ENCODE data around the gene CD101. TPM values are rescaled to one million over a fixed set of nuclear protein-coding genes. Genes with fewer than 3 reads are reported as not detected.

The CD101 gene
- total RNA-seq, 1 experiment from 2014 or later = 1.2 TPM

GRCh38 chr1:116986421-116987255 is 14.9 kb upstream of the CD101 start:
- Histone ChIP-seq H3K4me1 (ENCODE audit: control insufficient read depth in 1 of 2, insufficient read depth in 2 of 2, low read length in 2 of 2) (peaks cover 0 to 3% of the 10 kb centered on the region in 2 experiments; a peak in 1 of 4 replicates), H3K79me2 (ENCODE audit: insufficient read depth, low read length) (no peaks in the 10 kb centered on the region), H3K27ac (ENCODE audit: low read depth, low read length) (no peak overlapping the region), H3K4me2 (ENCODE audit: low read length) (no peak overlapping the region), H3K36me3 (ENCODE audit: control insufficient read depth in 1 of 2, insufficient read depth in 2 of 2, low read length in 2 of 2) (peaks cover 0 to 2% of the 10 kb centered on the region in 2 experiments; a peak in 1 of 4 replicates), H2AFZ (ENCODE audit: low read depth, low read length, poor library complexity, severe bottlenecking) (no peak overlapping the region), H3K9me2 (ENCODE audit: insufficient read depth) (no peaks in the 10 kb centered on the region), H4K20me1 (ENCODE audit: insufficient read depth) (no peaks in the 10 kb centered on the region), H3K27me3 (ENCODE audit: insufficient read depth, low read length) (no peaks in the 10 kb centered on the region), H3K4me3 (replicated peaks in 1 of 2; ENCODE audit: low read depth in 1 of 2, low read length in 2 of 2) (no peak overlapping the region), H3K9me3 (ENCODE audit: control insufficient read depth in 1 of 2, insufficient read depth in 1 of 2, low read depth in 1 of 2, low read length in 2 of 2) (no peaks in the 10 kb centered on the region), H3K9ac (ENCODE audit: low read length) (no peak overlapping the region)
- no TSS peak for BruUV-seq (replicated peaks)
- ATAC-seq (no peak), DNase-seq (ENCODE audit: low read depth, low spot score) (no peak)
- TF ChIP-seq REST (IDR thresholded peaks at IDR 0.05; ENCODE audit: low read depth) = no peak
- no peak for TF ChIP-seq EZH2phosphoT487 (IDR thresholded peaks at IDR 0.05; ENCODE audit: borderline replicate concordance)
- TF ChIP-seq ELF1 (IDR thresholded peaks at IDR 0.05; ENCODE audit: borderline replicate concordance, low read depth) = no peak
- no peak for TF ChIP-seq EZH2 (IDR thresholded peaks at IDR 0.05)
- TF ChIP-seq JUND (IDR thresholded peaks at IDR 0.05) = no peak
- no peak for TF ChIP-seq ZNF274 (IDR thresholded peaks at IDR 0.05; ENCODE audit: low read depth, low read length)
- no peak for TF ChIP-seq SRF (IDR thresholded peaks at IDR 0.05; ENCODE audit: low read depth)
- TF ChIP-seq CTCF (IDR thresholded peaks at IDR 0.05 in 2 of 3, conservative IDR thresholded peaks at IDR 0.05 in 1 of 3; ENCODE audit: borderline replicate concordance in 1 of 3, insufficient read depth in 1 of 3, low read depth in 2 of 3, low read length in 2 of 3) = no peak
- no peak for TF ChIP-seq RAD21 (IDR thresholded peaks at IDR 0.05; ENCODE audit: low read depth)
- no peak for TF ChIP-seq MAX (IDR thresholded peaks at IDR 0.05)
- TF ChIP-seq FOSL1 (IDR thresholded peaks at IDR 0.05; ENCODE audit: low read depth) = no peak
- TF ChIP-seq CBX3 (IDR thresholded peaks at IDR 0.05; ENCODE audit: low read depth) = no peak
- no peak for TF ChIP-seq CEBPB (IDR thresholded peaks at IDR 0.05; ENCODE audit: low read depth)
- no peak for TF ChIP-seq ATF3 (IDR thresholded peaks at IDR 0.05)
- TF ChIP-seq TCF7L2 (IDR thresholded peaks at IDR 0.05; ENCODE audit: borderline replicate concordance, extremely low read depth, insufficient read depth, insufficient read length) = no peak
- TF ChIP-seq ZFX (IDR thresholded peaks at IDR 0.05) = no peak
- TF ChIP-seq EGR1 (IDR thresholded peaks at IDR 0.05; ENCODE audit: low read depth) = no peak
- no peak for TF ChIP-seq SP1 (IDR thresholded peaks at IDR 0.05; ENCODE audit: low read depth)
- POLR2A ChIA-PET = no interaction called here
- CTCF ChIA-PET = no interaction called here
- intact Hi-C loops (cut with micrococcal nuclease) = no loop called here
- RAD21 ChIA-PET (ENCODE audit: low non-redundant PET in 1 of 2, low total read pairs in 2 of 2, uncharacterized antibody in 2 of 2, unreplicated experiment in 2 of 2) = no interaction called here
